ENCODE measurements around the gene THBS3.

DNA sequence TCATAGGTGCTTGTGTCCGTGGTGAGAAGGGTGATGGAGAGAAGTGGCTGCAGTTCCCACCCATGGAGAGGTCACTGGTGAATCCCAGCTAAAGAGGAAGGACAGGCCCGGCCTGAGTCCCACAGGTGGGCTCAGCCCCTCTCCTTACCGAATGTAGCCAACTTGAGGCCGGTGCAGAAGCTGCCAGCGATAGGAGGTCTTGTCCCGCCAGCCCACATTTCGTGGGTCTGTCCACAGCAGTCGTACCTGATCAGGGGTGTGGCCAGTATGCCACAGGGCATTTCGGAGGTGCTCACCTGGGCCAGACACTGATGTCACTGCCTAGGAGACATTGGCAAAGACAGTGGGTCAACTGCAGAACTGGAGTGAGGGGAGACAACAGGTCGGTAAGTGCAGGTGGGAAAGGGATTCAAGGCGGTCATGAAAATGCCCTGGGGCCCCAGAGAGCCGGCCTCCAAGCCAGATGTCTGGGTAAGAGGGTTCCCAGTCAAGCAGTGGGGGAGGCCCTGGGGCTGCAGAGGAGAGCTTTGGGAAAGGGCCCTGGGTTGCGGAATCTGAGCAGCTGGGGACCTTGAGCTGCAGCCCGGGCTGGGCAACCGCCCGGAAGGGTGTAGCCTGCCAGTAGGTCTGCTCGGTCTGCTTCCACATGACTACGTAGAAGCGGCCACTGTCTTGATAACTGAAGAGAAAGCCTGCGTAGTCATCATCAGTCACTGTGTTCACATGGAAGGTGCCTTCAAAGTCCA lies 10.6 kb downstream of the THBS3 start:
- no peak for TF ChIP-seq POLR2A (IDR thresholded peaks at IDR 0.05)
- TF ChIP-seq, protein P1, sequence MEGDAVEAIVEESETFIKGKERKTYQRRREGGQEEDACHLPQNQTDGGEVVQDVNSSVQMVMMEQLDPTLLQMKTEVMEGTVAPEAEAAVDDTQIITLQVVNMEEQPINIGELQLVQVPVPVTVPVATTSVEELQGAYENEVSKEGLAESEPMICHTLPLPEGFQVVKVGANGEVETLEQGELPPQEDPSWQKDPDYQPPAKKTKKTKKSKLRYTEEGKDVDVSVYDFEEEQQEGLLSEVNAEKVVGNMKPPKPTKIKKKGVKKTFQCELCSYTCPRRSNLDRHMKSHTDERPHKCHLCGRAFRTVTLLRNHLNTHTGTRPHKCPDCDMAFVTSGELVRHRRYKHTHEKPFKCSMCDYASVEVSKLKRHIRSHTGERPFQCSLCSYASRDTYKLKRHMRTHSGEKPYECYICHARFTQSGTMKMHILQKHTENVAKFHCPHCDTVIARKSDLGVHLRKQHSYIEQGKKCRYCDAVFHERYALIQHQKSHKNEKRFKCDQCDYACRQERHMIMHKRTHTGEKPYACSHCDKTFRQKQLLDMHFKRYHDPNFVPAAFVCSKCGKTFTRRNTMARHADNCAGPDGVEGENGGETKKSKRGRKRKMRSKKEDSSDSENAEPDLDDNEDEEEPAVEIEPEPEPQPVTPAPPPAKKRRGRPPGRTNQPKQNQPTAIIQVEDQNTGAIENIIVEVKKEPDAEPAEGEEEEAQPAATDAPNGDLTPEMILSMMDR (IDR thresholded peaks at IDR 0.05) = no peak
